Breast epithelium (tissue), 4 donors: Measurements from ENCODE around the gene CLHC1. TPM values are rescaled to one million over a fixed set of nuclear protein-coding genes. Genes with fewer than 3 reads are reported as not detected.
"Not testable (repeated sequence)": the region's sequence is repeated elsewhere in the genome, so short reads cannot be mapped to it uniquely, and the experiment has no call there.

Experiments
- DNase-seq, 2 donors: peaks; one replicate each; pipeline ENCODE4 v3.0.0-alpha.2; 2019; ENCODE audit warnings: low spot score in 2 of 2
- H3K27ac ChIP-seq, 2 donors: fragments of 200-600 bp; sonication (generic) in 1 of 2; one replicate each; pipeline ENCODE4 v1.5.1; 2016 to 2019; ENCODE audit warnings: mild to moderate bottlenecking in 1 of 2
- H3K27me3 ChIP-seq, 2 donors: fragments of 200-600 bp; sonication (generic) in 1 of 2; one replicate each; pipeline versions ENCODE4 v1.5.1 to v1.6.0; 2017 to 2019; ENCODE audit warnings: control low read depth in 1 of 2, mild to moderate bottlenecking in 1 of 2
- H3K36me3 ChIP-seq: fragments of 200-600 bp; one replicate; pipeline ENCODE4 v1.5.1; 2019
- H3K4me1 ChIP-seq, 2 donors: fragments of 200-600 bp; sonication (generic); one replicate each; pipeline ENCODE4 v1.5.1; 2016 to 2019; ENCODE audit warnings: control low read depth in 1 of 2
- H3K4me3 ChIP-seq, 3 donors: fragments of 200-600 bp; sonication (generic); 1 replicate in 2 of 3; 2 replicates in 1 of 3; pipeline ENCODE4 v1.5.1; 2016 to 2019; ENCODE audit warnings: mild to moderate bottlenecking in 3 of 3, moderate library complexity in 2 of 3
- H3K9me3 ChIP-seq, 2 donors: fragments of 200-600 bp; sonication (generic) in 1 of 2; one replicate each; pipeline ENCODE4 v1.5.1; 2016 to 2019; ENCODE audit warnings: control low read depth in 1 of 2
- CTCF ChIP-seq, 3 donors: fragments of 450-650 bp; IDR thresholded peaks; one replicate each; pipeline ENCODE4 v1.5.1; 2016 to 2017; ENCODE audit warnings: antibody characterized with exemption in 3 of 3, mild to moderate bottlenecking in 3 of 3, moderate library complexity in 3 of 3
- POLR2A ChIP-seq: fragments of 450-650 bp; IDR thresholded peaks from one replicate; pipeline ENCODE4 v1.6.1; 2016; ENCODE audit warnings: antibody characterized with exemption, mild to moderate bottlenecking, moderate library complexity
- POLR2AphosphoS5 ChIP-seq, 3 donors: sonication (generic); formaldehyde crosslinking; IDR thresholded peaks; one replicate each; pipeline ENCODE4 v1.6.1; 2017; ENCODE audit warnings: antibody characterized with exemption in 3 of 3
- intact Hi-C: fragments of 100-400 bp; cut with DNase I; formaldehyde crosslinking; loops from one replicate; pipeline ENCODE4 v1.15.1; 2023; ENCODE audit warnings: low total_unique reads
- total RNA-seq, 3 donors: library from RNA; depleted of rRNA; stranded (reverse); fragments of >200 nt; gene quantifications; one replicate each; pipeline ENCODE4 v1.1.0, GENCODE V29; 2016

Gene CLHC1
- total RNA-seq, 3 donors from 2014 or later, result 3.5 to 20.8 (median 17.7) TPM

- TF ChIP-seq POLR2AphosphoS5 (IDR thresholded peaks at IDR 0.05) (no peak), CTCF (IDR thresholded peaks at IDR 0.05) (no peak), POLR2A (no peak)
- DNase-seq, result no peak
- no peaks in the 10 kb centered on the region for H3K27me3 ChIP-seq
- no peaks in the 10 kb centered on the region for H3K4me1 ChIP-seq
- intact Hi-C loops, result no loop called here
- H3K9me3 ChIP-seq, result no peaks in the 10 kb centered on the region
- no peak overlapping the region for H3K27ac ChIP-seq
- no peak overlapping the region for H3K4me3 ChIP-seq
- no peaks in the 10 kb centered on the region for H3K36me3 ChIP-seq
Observed at GRCh38 chr2:55147041-55147440, 85.1 kb downstream of the CLHC1 start.

GRCh38 chr2:55146263-55146662 is 85.8 kb downstream of the CLHC1 start:
- no peaks in the 10 kb centered on the region for H3K36me3 ChIP-seq
- no peaks in the 10 kb centered on the region for H3K9me3 ChIP-seq
- no peak overlapping the region for H3K27ac ChIP-seq
- DNase-seq, result no peak
- no peak for TF ChIP-seq POLR2A
- no peak for TF ChIP-seq CTCF (IDR thresholded peaks at IDR 0.05)
- no peak for TF ChIP-seq POLR2AphosphoS5 (IDR thresholded peaks at IDR 0.05)
- intact Hi-C loops, result no loop called here
- H3K4me1 ChIP-seq, result no peaks in the 10 kb centered on the region
- H3K27me3 ChIP-seq, result no peaks in the 10 kb centered on the region
- H3K4me3 ChIP-seq, result no peak overlapping the region

GRCh38 chr2:55144922-55145820 is 86.9 kb downstream of the CLHC1 start:
- Histone ChIP-seq H3K9me3 (no peaks in the 10 kb centered on the region), H3K27me3 (no peaks in the 10 kb centered on the region), H3K27ac (no peak overlapping the region), H3K4me1 (no peaks in the 10 kb centered on the region), H3K36me3 (no peaks in the 10 kb centered on the region), H3K4me3 (no peak overlapping the region)
- TF ChIP-seq POLR2A (no peak), CTCF (IDR thresholded peaks at IDR 0.05) (no peak), POLR2AphosphoS5 (IDR thresholded peaks at IDR 0.05) (no peak)
- intact Hi-C loops, result no loop called here
- no peak for DNase-seq

- intact Hi-C loops, DNase-seq, H3K36me3 ChIP-seq, H3K4me3 ChIP-seq, H3K4me1 ChIP-seq, H3K27me3 ChIP-seq, H3K27ac ChIP-seq, H3K9me3 ChIP-seq: not testable (repeated sequence)
Observed at GRCh38 chr2:55143706-55144105, 88.4 kb downstream of the CLHC1 start.

- Histone ChIP-seq H3K27ac (no peak overlapping the region), H3K36me3 (no peaks in the 10 kb centered on the region), H3K4me3 (no peak overlapping the region), H3K4me1 (no peaks in the 10 kb centered on the region), H3K27me3 (no peaks in the 10 kb centered on the region), H3K9me3 (no peaks in the 10 kb centered on the region)
- intact Hi-C loops, result no loop called here
- no peak for TF ChIP-seq CTCF (IDR thresholded peaks at IDR 0.05)
- no peak for TF ChIP-seq POLR2AphosphoS5 (IDR thresholded peaks at IDR 0.05)
- TF ChIP-seq POLR2A, result no peak
- no peak for DNase-seq
Observed at GRCh38 chr2:55142518-55142917, 89.6 kb downstream of the CLHC1 start.
